ENCODE measurements around the gene ZFPL1.
A peak's percentile ranks its signal among the peaks of the same experiment; 100 is the strongest.

The ZFPL1 gene

DNA sequence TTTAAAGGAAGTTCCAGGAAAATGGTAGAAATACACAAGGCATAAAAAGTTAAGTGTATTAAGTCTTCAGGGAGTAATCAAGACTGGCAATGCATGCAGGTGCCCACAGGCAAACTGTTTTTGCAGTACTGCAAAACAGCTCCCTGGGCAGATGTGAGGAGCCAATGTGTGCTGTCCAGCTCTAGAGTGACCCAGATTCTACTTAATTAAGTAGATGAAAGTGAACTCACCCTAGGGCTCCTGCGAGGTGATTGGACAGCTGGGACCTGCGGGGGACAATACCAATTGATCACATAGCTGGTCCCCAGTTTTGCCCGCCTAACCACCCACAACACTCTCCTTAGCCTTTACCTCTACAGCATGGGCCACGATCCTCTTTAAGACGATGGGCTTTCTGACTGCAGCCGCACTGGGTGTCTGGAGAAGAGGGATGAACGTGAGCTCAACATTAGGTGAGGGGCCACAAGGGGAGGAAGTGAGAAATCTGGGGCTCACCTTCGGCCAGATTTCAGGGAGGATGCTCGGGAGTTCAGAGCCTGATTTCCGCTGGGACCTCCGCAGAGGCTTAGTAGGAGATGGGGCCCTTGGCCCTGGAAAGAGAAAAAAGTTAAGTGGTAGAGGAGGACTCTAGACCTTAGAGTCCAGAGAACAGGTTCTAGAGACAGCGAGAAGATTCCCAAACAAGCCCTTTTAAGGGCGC lies 738 bp upstream of the ZFPL1 start:
- Histone ChIP-seq H3K27me3 (ENCODE audit: insufficient read depth, low read length) (no peaks in the 10 kb centered on the region), H3K9me3 (ENCODE audit: insufficient read depth, low read depth, low read length) (no peaks in the 10 kb centered on the region), H3K4me3 (ENCODE audit: low read length) (peak overlapping the region; percentile 97), H3K27ac (ENCODE audit: low read length) (peak overlapping the region; percentile 75), H3K9ac (ENCODE audit: low read depth, low read length) (peak overlapping the region; percentile 99), H3K36me3 (ENCODE audit: insufficient read depth, low read depth, low read length) (peaks cover 67% of the 10 kb centered on the region), H3K4me1 (ENCODE audit: insufficient read depth, low read length) (peaks cover 10% of the 10 kb centered on the region)

GRCh38 chr11:65084598-65085375 lies 765 bp downstream of the ZFPL1 start:
- Histone ChIP-seq H3K9me3 (ENCODE audit: insufficient read depth, low read depth, low read length) (no peaks in the 10 kb centered on the region), H3K36me3 (ENCODE audit: insufficient read depth, low read depth, low read length) (peaks cover 59% of the 10 kb centered on the region), H3K27ac (ENCODE audit: low read length) (peak overlapping the region; percentile 86), H3K27me3 (ENCODE audit: insufficient read depth, low read length) (no peaks in the 10 kb centered on the region), H3K9ac (ENCODE audit: low read depth, low read length) (peak overlapping the region; percentile 99), H3K4me3 (ENCODE audit: low read length) (peak overlapping the region; percentile 97), H3K4me1 (ENCODE audit: insufficient read depth, low read length) (peaks cover 10% of the 10 kb centered on the region)

DNA sequence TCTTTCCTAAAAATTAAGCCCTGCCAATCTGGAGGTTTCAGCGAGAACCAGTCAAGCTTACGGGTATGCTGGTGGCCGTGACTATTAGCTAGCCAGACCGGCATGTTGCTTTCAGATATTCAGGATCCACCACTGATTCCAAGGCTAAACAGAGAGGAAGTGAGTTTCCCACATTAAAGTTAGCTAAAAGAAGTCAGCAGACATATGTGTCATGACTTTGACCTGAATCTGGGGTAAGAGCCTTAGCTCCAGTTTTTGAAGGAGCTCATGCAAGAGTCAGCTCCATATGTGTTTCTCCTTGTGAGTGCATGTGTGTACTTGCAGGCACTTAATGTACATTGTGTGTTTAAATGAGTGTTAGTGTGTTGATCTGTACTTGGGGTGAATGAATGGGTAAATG lies 1.4 kb downstream of the ZFPL1 start:
- Histone ChIP-seq H3K27ac (ENCODE audit: low read length) (no peak overlapping the region), H3K27me3 (ENCODE audit: insufficient read depth, low read length) (no peaks in the 10 kb centered on the region), H3K9ac (ENCODE audit: low read depth, low read length) (0 out of 2 replicates have a peak overlapping the region, but pooled peaks have one; percentile 99), H3K36me3 (ENCODE audit: insufficient read depth, low read depth, low read length) (peaks cover 54% of the 10 kb centered on the region), H3K4me1 (ENCODE audit: insufficient read depth, low read length) (peaks cover 10% of the 10 kb centered on the region), H3K9me3 (ENCODE audit: insufficient read depth, low read depth, low read length) (no peaks in the 10 kb centered on the region), H3K4me3 (ENCODE audit: low read length) (peak overlapping the region; percentile 97; the same call in 1 of the 2 replicates)

DNA sequence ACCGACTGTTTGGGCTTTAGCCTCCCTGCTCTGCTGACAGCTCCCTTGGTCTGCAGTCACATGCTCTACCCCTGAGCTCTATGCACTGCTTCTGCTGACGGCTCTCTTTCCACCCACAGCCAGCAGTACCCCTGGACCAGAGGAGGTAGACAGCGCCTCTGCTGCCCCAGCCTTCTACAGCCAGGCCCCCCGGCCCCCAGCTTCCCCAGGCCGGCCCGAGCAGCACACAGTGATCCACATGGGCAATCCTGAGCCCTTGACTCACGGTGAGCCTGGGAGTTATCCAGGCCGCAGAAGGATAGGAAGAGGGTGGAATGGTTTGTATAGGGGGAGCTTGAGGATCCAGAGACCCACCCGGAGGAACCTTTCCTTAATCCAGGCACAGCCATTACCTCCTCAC lies 2.8 kb downstream of the ZFPL1 start:
- Histone ChIP-seq H3K9ac (ENCODE audit: low read depth, low read length) (no peak overlapping the region), H3K4me3 (ENCODE audit: low read length) (no peak overlapping the region), H3K9me3 (ENCODE audit: insufficient read depth, low read depth, low read length) (no peaks in the 10 kb centered on the region), H3K4me1 (ENCODE audit: insufficient read depth, low read length) (peaks cover 10% of the 10 kb centered on the region), H3K36me3 (ENCODE audit: insufficient read depth, low read depth, low read length) (peaks cover 40% of the 10 kb centered on the region), H3K27me3 (ENCODE audit: insufficient read depth, low read length) (no peaks in the 10 kb centered on the region), H3K27ac (ENCODE audit: low read length) (no peak overlapping the region)

- no peaks in the 10 kb centered on the region for H3K9me3 ChIP-seq (ENCODE audit: insufficient read depth, low read depth, low read length)
- no peaks in the 10 kb centered on the region for H3K27me3 ChIP-seq (ENCODE audit: insufficient read depth, low read length)
- H3K4me1 ChIP-seq (ENCODE audit: insufficient read depth, low read length) = peaks cover 10% of the 10 kb centered on the region
- H3K4me3 ChIP-seq (ENCODE audit: low read length) = no peak overlapping the region
- peaks cover 36% of the 10 kb centered on the region for H3K36me3 ChIP-seq (ENCODE audit: insufficient read depth, low read depth, low read length)
- H3K27ac ChIP-seq (ENCODE audit: low read length) = no peak overlapping the region
- no peak overlapping the region for H3K9ac ChIP-seq (ENCODE audit: low read depth, low read length)
Measured at GRCh38 chr11:65087216-65087615, 3.2 kb downstream of the ZFPL1 start.

GRCh38 chr11:65087827-65088226 lies 3.8 kb downstream of the ZFPL1 start:
- H3K4me1 ChIP-seq (ENCODE audit: insufficient read depth, low read length) = peaks cover 8% of the 10 kb centered on the region
- no peak overlapping the region for H3K27ac ChIP-seq (ENCODE audit: low read length)
- no peak overlapping the region for H3K9ac ChIP-seq (ENCODE audit: low read depth, low read length)
- H3K9me3 ChIP-seq (ENCODE audit: insufficient read depth, low read depth, low read length) = no peaks in the 10 kb centered on the region
- no peak overlapping the region for H3K4me3 ChIP-seq (ENCODE audit: low read length)
- no peaks in the 10 kb centered on the region for H3K27me3 ChIP-seq (ENCODE audit: insufficient read depth, low read length)
- H3K36me3 ChIP-seq (ENCODE audit: insufficient read depth, low read depth, low read length) = peaks cover 30% of the 10 kb centered on the region

DNA sequence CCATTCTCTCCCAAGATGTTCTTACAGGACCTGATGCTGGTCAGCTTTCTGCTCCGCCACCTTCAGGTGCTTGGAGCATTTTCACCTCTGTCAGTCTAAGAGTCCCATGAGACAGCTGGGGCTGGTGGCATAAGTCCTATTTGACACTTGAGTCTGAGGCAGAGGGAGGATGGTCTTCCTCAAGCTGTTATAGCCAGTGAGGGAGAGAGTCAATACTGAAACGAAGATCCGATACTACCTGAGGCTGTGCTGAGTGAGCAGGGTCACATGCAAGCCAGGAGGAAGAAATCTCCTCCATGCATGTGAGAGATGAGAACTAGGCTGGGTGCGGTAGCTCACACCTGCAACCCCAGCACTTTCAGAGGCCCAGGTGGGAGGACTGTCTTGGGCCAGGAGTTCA lies 5.6 kb downstream of the ZFPL1 start:
- Histone ChIP-seq H3K9me3 (ENCODE audit: insufficient read depth, low read depth, low read length) (no peaks in the 10 kb centered on the region), H3K36me3 (ENCODE audit: insufficient read depth, low read depth, low read length) (peaks cover 30% of the 10 kb centered on the region), H3K27me3 (ENCODE audit: insufficient read depth, low read length) (no peaks in the 10 kb centered on the region), H3K27ac (ENCODE audit: low read length) (no peak overlapping the region), H3K4me3 (ENCODE audit: low read length) (no peak overlapping the region), H3K9ac (ENCODE audit: low read depth, low read length) (no peak overlapping the region), H3K4me1 (ENCODE audit: insufficient read depth, low read length) (0 out of 2 replicates have a peak, but pooled peaks cover 4% of the 10 kb centered on the region)

- H3K27ac ChIP-seq (ENCODE audit: low read length) = no peak overlapping the region
- no peak overlapping the region for H3K4me3 ChIP-seq (ENCODE audit: low read length)
- H3K36me3 ChIP-seq (ENCODE audit: insufficient read depth, low read depth, low read length) = peaks cover 24% of the 10 kb centered on the region
- H3K9me3 ChIP-seq (ENCODE audit: insufficient read depth, low read depth, low read length) = no peaks in the 10 kb centered on the region
- H3K9ac ChIP-seq (ENCODE audit: low read depth, low read length) = no peak overlapping the region
- H3K4me1 ChIP-seq (ENCODE audit: insufficient read depth, low read length) = no peaks in the 10 kb centered on the region
- no peaks in the 10 kb centered on the region for H3K27me3 ChIP-seq (ENCODE audit: insufficient read depth, low read length)
Measured at GRCh38 chr11:65090628-65091027, 6.6 kb downstream of the ZFPL1 start.

DNA sequence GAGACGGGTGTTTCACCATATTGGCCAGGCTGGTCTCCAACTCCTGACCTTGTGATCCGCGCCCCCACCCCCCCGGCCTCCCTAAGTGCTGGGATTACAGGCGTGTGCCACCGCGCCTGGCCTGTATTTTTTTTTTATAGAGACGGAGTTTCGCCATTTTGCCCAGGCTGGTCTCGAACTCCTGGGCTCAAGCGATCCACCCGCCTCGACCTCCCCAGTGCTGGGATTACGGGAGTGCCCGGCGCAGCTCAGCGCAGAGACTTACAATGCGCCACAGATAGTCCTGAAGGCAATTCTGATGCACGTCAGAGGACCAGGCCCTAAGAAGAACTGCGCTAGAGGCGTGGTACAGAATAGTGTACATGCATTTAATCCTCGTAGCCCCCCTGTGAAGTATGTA lies 11.4 kb downstream of the ZFPL1 start:
- Histone ChIP-seq H3K27ac (ENCODE audit: low read length) (no peak overlapping the region), H3K4me1 (ENCODE audit: insufficient read depth, low read length) (0 out of 2 replicates have a peak, but pooled peaks cover 4% of the 10 kb centered on the region), H3K9me3 (ENCODE audit: insufficient read depth, low read depth, low read length) (no peaks in the 10 kb centered on the region), H3K4me3 (ENCODE audit: low read length) (peak overlapping the region; percentile 81; the same call in 1 of the 2 replicates), H3K36me3 (ENCODE audit: insufficient read depth, low read depth, low read length) (peaks cover 17% of the 10 kb centered on the region), H3K9ac (ENCODE audit: low read depth, low read length) (peak overlapping the region; percentile 73; the same call in 1 of the 2 replicates), H3K27me3 (ENCODE audit: insufficient read depth, low read length) (no peaks in the 10 kb centered on the region)

GRCh38 chr11:65095974-65096806 lies 12.2 kb downstream of the ZFPL1 start, which contains the start of gene VPS51:
VPS51 (plus strand) TSS chr11:65096214; CDS start chr11:65096251, 37 bp downstream.
- no peak within 1 kb of the TSS for H3K27ac ChIP-seq (ENCODE audit: low read length)
- peak within 1 kb of the TSS; percentile 81 for H3K4me3 ChIP-seq (ENCODE audit: low read length)
- no peaks in the 10 kb centered on the region for H3K9me3 ChIP-seq (ENCODE audit: insufficient read depth, low read depth, low read length)
- H3K4me1 ChIP-seq (ENCODE audit: insufficient read depth, low read length) = 0 out of 2 replicates have a peak, but pooled peaks cover 4% of the 10 kb centered on the region
- H3K9ac ChIP-seq (ENCODE audit: low read depth, low read length) = peak within 1 kb of the TSS; percentile 73
- peaks cover 17% of the 10 kb centered on the region for H3K36me3 ChIP-seq (ENCODE audit: insufficient read depth, low read depth, low read length)
- H3K27me3 ChIP-seq (ENCODE audit: insufficient read depth, low read length) = no peaks in the 10 kb centered on the region

DNA sequence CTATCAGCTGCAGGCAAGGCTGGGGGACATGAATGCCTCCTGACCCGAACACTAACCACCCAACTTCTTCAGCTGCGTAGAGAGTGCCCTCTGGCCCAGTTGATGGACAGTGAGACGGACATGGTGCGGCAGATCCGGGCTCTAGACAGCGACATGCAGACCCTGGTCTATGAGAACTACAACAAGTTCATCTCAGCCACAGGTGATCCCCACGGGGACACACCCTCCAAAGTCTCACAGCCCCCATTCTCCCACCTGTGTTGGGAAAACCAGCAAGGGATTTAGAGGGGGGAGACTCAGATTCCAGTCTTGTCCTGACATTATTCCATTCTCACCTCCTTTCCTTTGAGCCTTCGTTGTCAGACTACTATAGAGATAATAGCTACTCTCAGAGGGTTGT lies 12.9 kb downstream of the ZFPL1 start:
- peaks cover 17% of the 10 kb centered on the region for H3K36me3 ChIP-seq (ENCODE audit: insufficient read depth, low read depth, low read length)
- H3K27ac ChIP-seq (ENCODE audit: low read length) = no peak overlapping the region
- H3K4me3 ChIP-seq (ENCODE audit: low read length) = peak overlapping the region; percentile 81
- H3K4me1 ChIP-seq (ENCODE audit: insufficient read depth, low read length) = 0 out of 2 replicates have a peak, but pooled peaks cover 4% of the 10 kb centered on the region
- H3K9ac ChIP-seq (ENCODE audit: low read depth, low read length) = no peak overlapping the region; the same call in 1 of the 2 replicates
- H3K27me3 ChIP-seq (ENCODE audit: insufficient read depth, low read length) = no peaks in the 10 kb centered on the region
- no peaks in the 10 kb centered on the region for H3K9me3 ChIP-seq (ENCODE audit: insufficient read depth, low read depth, low read length)

Measured in iPS-20b (cell line).